GM11168 (cell line): Measurements from ENCODE around the gene DDAH1.

ENCODE experiments used
- in situ Hi-C: fragments of 300-500 bp; cut with MboI; formaldehyde crosslinking; loops from one replicate; pipeline ENCODE4 v1.12.0; 2022; ENCODE audit warnings: low sequenced_read_pairs; ENCODE audit not compliant: unreplicated experiment

Gene DDAH1

GRCh38 chr1:85317560-85317959 is 147.4 kb downstream of the DDAH1 start:
- in situ Hi-C loops, result loop anchor here (25.0 kb wide), 1 partner anchor 395 kb away; the partner anchor contains the start of gene ZNHIT6

DNA sequence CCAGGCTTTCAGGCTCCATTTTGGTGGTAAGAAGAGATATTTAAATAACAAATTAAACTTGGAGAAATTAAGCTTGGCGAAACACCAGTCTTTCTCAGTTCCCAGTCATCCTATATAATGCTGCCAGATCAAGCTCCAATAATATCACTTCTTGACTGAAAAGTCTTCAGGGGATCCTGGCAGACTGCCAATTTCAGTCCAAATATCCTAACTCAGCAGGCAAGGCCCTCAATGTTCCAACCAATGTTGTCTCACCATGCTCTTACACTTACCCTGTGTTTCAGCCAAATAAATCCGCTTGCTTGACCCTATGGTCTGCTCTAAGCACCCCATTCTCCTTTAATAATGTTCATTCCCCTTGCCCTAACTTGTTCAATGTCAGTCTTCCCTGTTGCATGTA is 148.6 kb downstream of the DDAH1 start:
- in situ Hi-C loops, result loop anchor here (25.0 kb wide), 1 partner anchor 396 kb away; the partner anchor contains the start of gene ZNHIT6

- in situ Hi-C loops, result loop anchor here (25.0 kb wide), 1 partner anchor 397 kb away; the partner anchor contains the start of gene ZNHIT6
Observed at GRCh38 chr1:85315789-85316188, 149.2 kb downstream of the DDAH1 start.

DNA sequence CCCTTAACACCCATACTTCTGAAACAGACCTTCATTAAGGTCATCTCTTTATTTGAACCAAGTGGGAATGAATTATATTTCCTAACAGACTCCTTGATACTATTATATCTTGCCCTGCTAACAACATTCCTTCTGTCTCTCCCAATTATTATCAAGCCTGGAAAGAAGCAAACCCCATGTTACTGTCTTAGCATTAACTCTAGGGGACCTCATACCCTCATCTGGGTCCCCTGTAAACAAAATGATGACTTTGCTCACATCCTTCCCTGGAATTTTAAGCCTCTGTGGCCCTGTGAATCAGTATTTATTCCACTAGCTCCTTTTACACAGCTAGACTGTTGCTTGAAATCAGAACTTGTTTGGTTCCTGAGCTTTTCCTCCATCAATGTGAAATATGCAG is 150.2 kb downstream of the DDAH1 start:
- in situ Hi-C loops, result loop anchor here (25.0 kb wide), 1 partner anchor 398 kb away; the partner anchor contains the start of gene ZNHIT6

- in situ Hi-C loops, result loop anchor here (25.0 kb wide), 1 partner anchor 398 kb away; the partner anchor contains the start of gene ZNHIT6
Observed at GRCh38 chr1:85313888-85314696, 150.9 kb downstream of the DDAH1 start.

GRCh38 chr1:85311818-85312217 is 153.1 kb downstream of the DDAH1 start:
- in situ Hi-C loops, result loop anchor here (25.0 kb wide), 1 partner anchor 400 kb away; the partner anchor contains the start of gene ZNHIT6

GRCh38 chr1:85308833-85309350 is 156.1 kb downstream of the DDAH1 start:
- in situ Hi-C loops, result loop anchor here (10.0 to 25.0 kb wide), 2 partner anchors 266 to 403 kb away; partner anchors contain the start of gene ZNHIT6

- in situ Hi-C loops, result loop anchor here (10.0 to 25.0 kb wide), 2 partner anchors 267 to 404 kb away; partner anchors contain the start of gene ZNHIT6
Observed at GRCh38 chr1:85307987-85308832, 156.7 kb downstream of the DDAH1 start.

- in situ Hi-C loops, result loop anchor here (10.0 to 25.0 kb wide), 2 partner anchors 269 to 406 kb away; partner anchors contain the start of gene ZNHIT6
Observed at GRCh38 chr1:85306236-85306635, 158.7 kb downstream of the DDAH1 start.

- in situ Hi-C loops, result loop anchor here (10.0 to 25.0 kb wide), 2 partner anchors 271 to 409 kb away; partner anchors contain the start of gene ZNHIT6
Observed at GRCh38 chr1:85303440-85304162, 161.4 kb downstream of the DDAH1 start.

GRCh38 chr1:85300140-85300539 is 164.8 kb downstream of the DDAH1 start:
- in situ Hi-C loops, result loop anchor here (10.0 to 25.0 kb wide), 2 partner anchors 275 to 412 kb away; partner anchors contain the start of gene ZNHIT6

- in situ Hi-C loops, result no loop called here
Observed at GRCh38 chr1:85297855-85298629, 166.9 kb downstream of the DDAH1 start.

- in situ Hi-C loops, result no loop called here
Observed at GRCh38 chr1:85297538-85297854, 167.5 kb downstream of the DDAH1 start.

- in situ Hi-C loops, result no loop called here
Observed at GRCh38 chr1:85296980-85297379, 168.0 kb downstream of the DDAH1 start.

DNA sequence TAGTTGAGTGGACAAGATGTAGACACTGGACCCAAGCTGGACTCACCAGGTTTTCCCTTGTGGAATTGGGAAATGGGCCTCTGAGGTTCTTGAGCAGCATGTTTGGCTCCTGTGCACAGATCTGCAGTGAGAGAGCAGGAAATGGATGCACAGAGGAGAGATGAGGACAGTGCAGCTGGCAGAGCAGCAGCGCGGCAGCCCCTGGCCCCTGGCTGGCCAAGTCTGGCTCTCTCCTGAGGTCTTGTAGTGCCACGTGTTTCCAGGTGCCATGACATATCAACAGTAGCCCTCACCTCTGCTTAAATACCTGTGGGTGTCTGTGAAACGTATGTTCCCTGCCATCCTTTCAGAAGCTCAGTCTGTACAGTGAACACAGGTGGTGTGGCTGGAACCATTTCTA is 169.3 kb downstream of the DDAH1 start:
- in situ Hi-C loops, result no loop called here

GRCh38 chr1:85295006-85295431 is 169.9 kb downstream of the DDAH1 start:
- in situ Hi-C loops, result no loop called here

GRCh38 chr1:85290826-85291225 is 174.1 kb downstream of the DDAH1 start:
- in situ Hi-C loops, result no loop called here

DNA sequence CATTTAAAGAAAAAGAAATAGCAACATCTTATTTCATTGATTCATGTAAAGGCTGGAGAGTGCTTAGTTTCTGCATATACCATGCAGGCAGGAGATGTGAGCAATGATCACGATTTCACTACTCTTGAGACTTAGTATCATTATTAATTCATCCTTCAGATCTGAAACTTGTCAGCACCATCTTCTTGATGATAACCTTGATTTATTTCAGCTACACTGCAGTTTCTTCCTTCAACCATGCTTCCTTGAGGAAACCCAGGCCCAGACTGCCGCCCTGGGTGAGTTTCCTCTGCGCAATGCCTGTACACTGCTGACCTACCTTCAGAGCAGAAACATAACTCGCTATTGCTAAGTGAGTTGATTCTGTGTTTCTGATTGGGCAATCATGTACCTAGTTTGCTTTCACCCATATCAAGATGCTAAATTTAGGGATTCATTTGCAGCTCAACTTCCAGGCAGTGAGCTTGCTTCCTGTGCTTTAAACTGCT is 175.1 kb downstream of the DDAH1 start:
- in situ Hi-C loops, result no loop called here
